Amniotic epithelial cell (primary cell): ENCODE results near the gene KCNC1.

ENCODE experiments used
- DNase-seq: peaks from one replicate; pipeline ENCODE4 v3.0.0-alpha.2; 2010; ENCODE audit warnings: low read depth

Gene KCNC1

GRCh38 chr11:17792161-17792560 is 57.6 kb downstream of the KCNC1 start:
- no peak for DNase-seq

- no peak for DNase-seq
Measured at GRCh38 chr11:17793642-17794170, 59.1 kb downstream of the KCNC1 start.

GRCh38 chr11:17794981-17795380 is 60.4 kb downstream of the KCNC1 start:
- no peak for DNase-seq

- no peak for DNase-seq
Measured at GRCh38 chr11:17796154-17796553, 61.6 kb downstream of the KCNC1 start.

DNA sequence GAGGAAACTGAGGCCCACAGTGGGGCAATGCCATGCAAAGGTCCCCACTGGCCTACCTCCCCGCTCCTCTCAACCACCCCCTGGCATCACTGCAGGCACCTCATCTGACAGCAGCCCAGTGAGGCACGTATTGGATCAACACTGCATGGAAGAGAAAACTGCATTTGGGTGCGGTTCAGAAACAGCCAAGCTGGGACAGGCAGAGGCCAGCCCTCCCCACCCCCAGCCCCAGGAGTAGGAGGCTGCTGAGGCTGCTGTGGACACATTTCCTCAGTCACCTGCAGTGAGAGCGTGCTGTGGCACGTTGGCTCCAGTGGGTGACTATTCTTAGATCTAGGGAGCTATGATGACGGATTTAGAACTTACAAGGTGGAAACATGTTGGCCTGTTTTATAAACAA is 63.7 kb downstream of the KCNC1 start:
- DNase-seq: no peak

- DNase-seq: no peak
Measured at GRCh38 chr11:17798716-17799115, 64.1 kb downstream of the KCNC1 start.

DNA sequence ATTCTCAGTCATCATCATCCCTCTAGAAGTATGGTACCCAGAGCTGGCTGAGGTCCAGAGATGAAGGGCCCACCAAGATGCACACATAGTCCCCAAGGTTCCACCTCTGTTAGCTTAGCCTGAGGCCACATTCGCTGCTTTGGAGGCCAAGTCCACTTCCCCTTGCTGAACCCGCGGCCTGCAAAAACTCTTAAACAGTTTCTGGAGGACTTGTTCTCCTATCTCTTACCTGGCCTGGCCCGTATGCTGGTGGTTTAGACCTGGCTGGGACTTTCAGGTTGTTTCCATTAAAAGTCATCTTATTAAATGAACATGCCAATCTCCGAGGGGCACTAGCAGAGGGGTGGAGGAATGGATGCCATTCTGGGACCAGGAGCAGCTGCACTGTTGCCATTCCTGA is 64.6 kb downstream of the KCNC1 start:
- no peak for DNase-seq

DNA sequence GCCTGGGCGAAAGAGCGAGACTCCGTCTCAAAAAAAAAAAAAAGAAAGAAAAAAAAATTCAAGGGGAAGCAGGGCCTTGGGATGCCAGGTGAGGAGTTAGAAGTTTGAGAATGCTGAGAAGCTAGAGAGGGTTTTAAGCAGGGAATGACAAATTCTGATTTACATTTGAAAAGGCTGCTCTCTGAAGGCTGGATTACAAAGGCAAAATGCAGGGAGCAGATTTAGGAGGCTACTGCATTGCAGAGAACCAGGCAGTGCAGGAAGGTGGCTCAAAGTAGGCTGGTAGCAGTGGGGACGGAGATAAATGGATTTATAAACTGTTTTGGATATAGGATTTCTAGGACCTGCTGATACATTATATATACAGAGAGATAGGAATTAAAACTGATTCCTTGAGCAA is 66.6 kb downstream of the KCNC1 start:
- DNase-seq: no peak

DNA sequence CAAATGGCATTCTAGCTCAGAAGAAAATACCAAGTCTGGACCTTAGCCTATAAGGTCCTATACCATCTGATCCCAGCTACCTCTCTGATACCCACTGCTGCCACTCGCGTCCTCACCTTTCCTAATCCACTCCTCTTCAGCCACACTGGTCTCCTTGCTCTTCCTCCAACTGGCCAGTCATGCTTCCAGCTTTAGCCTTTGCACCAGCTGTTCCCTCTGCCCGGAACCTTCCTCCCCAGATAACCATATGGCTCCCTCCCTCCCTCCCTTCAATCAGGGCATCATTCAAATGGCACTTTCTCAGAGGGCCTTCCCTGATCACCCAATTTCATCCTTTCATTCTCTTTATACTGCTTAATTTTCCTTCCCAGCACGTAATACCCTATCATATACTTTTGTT is 67.9 kb downstream of the KCNC1 start:
- no peak for DNase-seq

DNA sequence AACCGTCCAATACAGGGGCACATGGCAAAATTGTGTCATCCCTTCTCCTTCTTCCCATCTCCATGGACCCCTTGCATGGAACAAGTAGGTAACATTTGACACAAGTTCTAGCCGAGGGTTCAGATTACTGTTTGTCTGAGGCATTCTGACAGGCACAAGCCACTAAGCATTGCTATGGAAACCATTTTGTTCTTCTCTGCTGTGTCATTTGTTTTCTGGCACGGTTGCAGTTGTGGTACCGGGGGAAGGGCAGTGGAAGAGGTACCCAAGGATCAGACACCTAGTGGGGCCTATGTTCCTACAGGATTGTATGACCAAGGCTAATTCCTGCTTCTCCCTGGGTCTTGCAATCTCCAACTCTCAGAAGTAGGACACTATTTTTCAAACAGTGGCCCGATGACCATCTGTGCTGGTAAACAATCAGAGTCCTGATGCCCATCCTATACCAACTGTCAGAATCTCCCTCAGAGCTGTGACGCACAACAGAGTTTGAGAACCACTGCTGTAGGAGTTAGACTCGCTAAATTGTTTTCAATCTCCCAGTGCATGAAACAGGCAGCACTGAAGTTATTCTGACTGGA is 69.3 kb downstream of the KCNC1 start:
- no peak for DNase-seq

DNA sequence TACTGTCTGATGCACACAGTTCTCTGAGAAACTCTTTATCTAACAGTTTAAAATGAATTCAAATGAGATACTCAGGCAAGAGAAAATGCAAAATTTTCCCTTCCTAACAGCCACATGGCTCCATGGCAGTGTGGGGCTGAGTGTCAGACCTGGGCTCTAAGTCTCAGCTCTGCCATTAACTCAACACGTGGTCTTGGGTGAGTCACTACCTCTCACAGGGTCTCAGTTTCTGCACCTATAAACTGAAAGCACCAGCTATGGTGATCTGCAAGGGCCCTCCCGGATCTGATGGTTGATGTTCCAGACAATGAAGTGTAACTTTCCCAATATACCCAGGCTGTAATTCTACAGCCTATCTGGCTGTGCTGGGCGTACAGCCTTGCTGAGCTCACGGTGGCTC is 70.5 kb downstream of the KCNC1 start:
- DNase-seq: no peak

GRCh38 chr11:17805873-17806272 is 71.3 kb downstream of the KCNC1 start:
- no peak for DNase-seq

- peak; percentile 19 for DNase-seq
Measured at GRCh38 chr11:17807034-17807433, 72.5 kb downstream of the KCNC1 start.

GRCh38 chr11:17810041-17810440 is 75.5 kb downstream of the KCNC1 start:
- no peak for DNase-seq

DNA sequence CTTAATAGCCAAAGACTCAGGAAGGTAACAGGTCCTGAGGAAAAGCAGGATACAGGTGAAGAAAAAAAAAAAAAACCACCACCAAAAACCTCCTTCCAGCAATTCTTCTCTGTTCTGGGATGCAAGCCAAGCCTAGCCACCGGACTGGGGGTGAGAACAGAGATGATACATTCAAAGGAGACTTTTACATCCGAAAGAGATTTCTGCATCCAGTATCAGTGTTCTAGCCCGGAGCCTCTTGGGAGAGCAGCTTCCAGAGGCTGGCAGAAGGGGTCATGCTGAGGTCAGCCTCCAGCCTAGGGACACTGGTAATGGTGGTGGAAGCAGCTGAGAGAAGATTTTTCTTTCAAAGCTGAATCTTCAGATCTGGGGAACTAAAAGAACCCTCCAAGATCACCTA is 76.2 kb downstream of the KCNC1 start:
- peak; percentile 68 for DNase-seq

GRCh38 chr11:17811352-17811751 is 76.8 kb downstream of the KCNC1 start:
- DNase-seq: no peak

DNA sequence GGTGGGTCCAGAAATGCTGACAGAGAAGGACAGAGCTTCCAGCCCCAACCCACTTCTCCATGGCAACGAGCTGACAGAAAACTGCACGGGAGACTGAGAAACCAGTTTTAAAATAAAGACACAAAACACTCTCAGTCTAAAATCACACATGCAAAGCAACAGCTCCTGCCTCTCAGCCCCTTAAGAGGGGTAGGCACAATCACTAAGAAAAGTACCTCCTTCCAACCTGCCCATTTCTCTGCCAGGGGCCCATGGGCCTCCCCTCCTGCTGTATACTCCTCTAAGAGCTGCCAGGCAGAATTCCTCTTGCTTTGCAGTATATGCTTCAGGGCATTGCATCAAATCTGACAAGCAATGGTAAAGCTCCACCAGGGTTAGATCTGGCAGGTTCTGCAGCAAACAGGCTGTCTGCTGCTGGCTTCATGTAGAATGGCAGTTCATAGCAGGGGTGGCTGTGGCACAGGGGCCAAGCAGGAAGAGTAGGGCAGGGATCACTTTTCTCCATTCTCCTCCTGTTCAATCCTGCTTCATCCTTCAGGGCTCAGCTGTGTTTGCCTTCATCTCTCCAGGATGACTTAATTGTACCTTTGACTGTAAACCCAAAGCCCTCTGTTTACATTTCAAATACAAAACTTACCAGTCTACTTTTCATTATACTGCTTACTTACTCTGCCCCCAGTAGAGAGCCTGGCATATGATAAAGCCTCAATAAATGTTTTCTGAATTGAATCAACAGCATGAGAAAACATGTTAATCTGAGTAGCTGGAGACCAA is 77.7 kb downstream of the KCNC1 start:
- no peak for DNase-seq

DNA sequence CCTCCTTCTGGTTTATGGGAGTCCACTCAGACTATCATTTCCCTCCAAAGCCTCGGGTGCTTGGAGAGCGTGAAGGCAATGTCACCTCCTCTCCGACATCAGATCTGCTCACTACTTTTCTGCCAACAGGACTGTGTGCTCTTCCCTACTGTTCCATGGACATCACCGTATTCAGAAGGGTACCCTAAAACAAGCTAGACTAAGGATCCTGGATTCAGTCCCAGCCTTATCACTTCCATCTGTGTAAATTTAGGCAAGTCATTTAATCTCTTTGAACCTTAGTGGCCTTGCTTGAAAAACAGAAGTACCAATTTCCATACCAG is 78.2 kb downstream of the KCNC1 start:
- no peak for DNase-seq

- peak; percentile 34 for DNase-seq
Measured at GRCh38 chr11:17813391-17814059, 78.9 kb downstream of the KCNC1 start.

DNA sequence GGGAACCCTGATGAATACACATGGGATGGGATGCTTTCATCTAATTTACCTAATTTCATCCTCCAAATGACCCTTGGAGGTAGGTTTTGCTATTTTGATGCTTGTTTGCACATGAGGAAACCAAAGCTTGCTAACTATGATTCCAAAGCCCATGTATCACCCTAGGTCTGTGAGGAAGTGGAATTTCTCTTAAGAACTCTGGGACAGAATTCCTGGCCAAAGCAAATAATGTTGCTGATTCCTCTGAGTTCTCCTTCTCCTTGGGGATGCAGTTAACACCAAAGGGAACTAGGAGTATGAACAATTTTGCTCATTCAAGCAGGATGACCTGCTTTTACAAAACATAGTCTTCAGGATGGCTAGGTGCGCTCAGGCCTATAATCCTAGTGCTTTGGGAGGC is 80.0 kb downstream of the KCNC1 start:
- no peak for DNase-seq

GRCh38 chr11:17816232-17816931 is 81.8 kb downstream of the KCNC1 start:
- DNase-seq: no peak

DNA sequence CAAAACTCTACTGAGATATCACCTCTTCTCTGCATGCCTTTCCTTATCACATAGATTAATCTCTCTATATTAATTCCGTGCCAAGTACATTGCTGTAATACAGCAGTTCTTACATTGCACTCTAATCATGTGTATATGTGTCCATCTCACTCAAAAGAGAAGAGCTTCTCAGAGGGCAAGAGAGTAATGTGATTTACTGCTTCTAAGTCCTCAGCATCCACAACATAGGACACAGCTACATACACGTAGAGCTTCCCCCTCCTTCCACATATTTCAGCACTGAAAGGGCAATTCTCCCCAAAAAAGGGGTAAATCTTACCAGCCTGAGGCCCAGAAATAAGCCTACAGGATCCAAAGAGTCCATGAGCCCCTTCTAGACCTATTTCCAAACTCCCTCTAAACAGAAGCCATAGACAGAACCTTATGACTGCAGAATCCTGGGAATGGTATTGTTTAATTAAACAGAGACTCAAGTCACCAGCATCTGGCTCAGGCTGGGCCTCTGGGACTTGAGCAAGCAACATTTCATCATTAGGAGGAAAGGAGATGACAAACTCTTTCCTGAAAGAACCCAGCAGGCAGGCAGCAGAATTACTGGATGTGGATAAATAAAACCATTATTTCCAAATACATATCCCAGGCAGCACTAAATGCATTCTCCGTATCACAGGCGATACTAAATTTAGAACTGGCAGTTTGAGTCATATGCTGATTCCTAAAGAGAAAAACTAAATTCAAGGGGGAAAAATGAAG is 87.2 kb downstream of the KCNC1 start:
- DNase-seq: peak; percentile 73
